Stromal cell of bone marrow (primary cell): ENCODE data around the gene SARM1.

Experiments
- DNase-seq: peaks from one replicate; pipeline ENCODE4 v3.0.0-alpha.2; 2012; ENCODE audit warnings: low read depth

Gene SARM1

GRCh38 chr17:28395968-28396367 is 24.5 kb downstream of the SARM1 start:
- DNase-seq: no peak

- DNase-seq: no peak
These were observed 25.2 kb downstream of the SARM1 start for GRCh38 chr17:28396635-28397239.

- DNase-seq: no peak
These were observed 25.8 kb downstream of the SARM1 start for GRCh38 chr17:28397275-28397674.

- DNase-seq: no peak
These were observed 26.3 kb downstream of the SARM1 start for GRCh38 chr17:28397687-28398279.

- no peak for DNase-seq
These were observed 26.9 kb downstream of the SARM1 start for GRCh38 chr17:28398280-28398981.

GRCh38 chr17:28399808-28400207 is 28.3 kb downstream of the SARM1 start:
- no peak for DNase-seq

GRCh38 chr17:28402224-28402630 is 30.7 kb downstream of the SARM1 start:
- no peak for DNase-seq

GRCh38 chr17:28402844-28403243 is 31.4 kb downstream of the SARM1 start:
- DNase-seq: no peak

- DNase-seq: no peak
These were observed 32.5 kb downstream of the SARM1 start for GRCh38 chr17:28404007-28404406.

- DNase-seq: no peak
These were observed 32.9 kb downstream of the SARM1 start for GRCh38 chr17:28404461-28404811.

- DNase-seq: no peak
These were observed 33.5 kb downstream of the SARM1 start for GRCh38 chr17:28404812-28405570.

- no peak for DNase-seq
These were observed 34.4 kb downstream of the SARM1 start, which contains the start of gene SLC46A1 for GRCh38 chr17:28405632-28406472. Gene SLC46A1, minus strand, starts transcription at chr17:28406212. Its CDS starts 98 bp downstream, at chr17:28406114.

- DNase-seq: no peak
These were observed 35.0 kb downstream of the SARM1 start for GRCh38 chr17:28406473-28406814.

GRCh38 chr17:28407130-28407973 is 35.9 kb downstream of the SARM1 start:
- no peak for DNase-seq

GRCh38 chr17:28407974-28408306 is 36.4 kb downstream of the SARM1 start:
- DNase-seq: no peak

- DNase-seq: no peak
These were observed 40.6 kb downstream of the SARM1 start for GRCh38 chr17:28412099-28412498.

GRCh38 chr17:28413804-28414203 is 42.3 kb downstream of the SARM1 start:
- no peak for DNase-seq

GRCh38 chr17:28415886-28416285 is 44.4 kb downstream of the SARM1 start:
- no peak for DNase-seq

GRCh38 chr17:28416703-28417311 is 45.3 kb downstream of the SARM1 start:
- no peak for DNase-seq

GRCh38 chr17:28421787-28422305 is 50.4 kb downstream of the SARM1 start:
- DNase-seq: no peak
